NCI-H146 (cell line): Measurements from ENCODE around the gene MIPOL1.
"Not testable (repeated sequence)": the region's sequence is repeated elsewhere in the genome, so short reads cannot be mapped to it uniquely, and the experiment has no call there.

Experiments used
- DNase-seq: peaks from one replicate; lab custom pipeline; 2025; lab: John Stamatoyannopoulos, UW

The MIPOL1 gene

GRCh38 chr14:37546621-37547447 lies 349.1 kb downstream of the MIPOL1 start:
- DNase-seq: peak; percentile 68

GRCh38 chr14:37550511-37550910 lies 352.8 kb downstream of the MIPOL1 start:
- DNase-seq: no peak

GRCh38 chr14:37551119-37551518 lies 353.4 kb downstream of the MIPOL1 start:
- no peak for DNase-seq

- DNase-seq: no peak
These were observed 356.3 kb downstream of the MIPOL1 start for GRCh38 chr14:37553935-37554550.

DNA sequence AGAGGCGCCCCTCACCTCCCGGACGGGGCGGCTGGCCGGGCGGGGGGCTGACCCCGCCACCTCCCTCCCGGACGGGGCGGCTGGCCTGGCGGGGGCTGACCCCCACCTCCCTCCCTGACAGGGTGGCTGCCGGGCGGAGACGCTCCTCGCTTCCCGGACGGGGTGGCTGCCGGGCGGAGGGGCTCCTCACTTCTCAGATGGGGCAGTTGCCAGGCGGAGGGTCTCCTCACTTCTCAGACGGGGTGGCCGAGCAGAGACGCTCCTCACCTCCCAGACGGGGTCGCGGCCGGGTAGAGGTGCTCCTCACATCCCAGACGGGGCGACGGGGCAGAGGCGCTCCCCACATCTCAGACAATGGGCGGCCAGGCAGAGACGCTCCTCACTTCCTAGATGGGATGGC lies 357.9 kb downstream of the MIPOL1 start:
- not testable (repeated sequence) for DNase-seq

GRCh38 chr14:37558740-37559139 lies 361.0 kb downstream of the MIPOL1 start:
- no peak for DNase-seq

DNA sequence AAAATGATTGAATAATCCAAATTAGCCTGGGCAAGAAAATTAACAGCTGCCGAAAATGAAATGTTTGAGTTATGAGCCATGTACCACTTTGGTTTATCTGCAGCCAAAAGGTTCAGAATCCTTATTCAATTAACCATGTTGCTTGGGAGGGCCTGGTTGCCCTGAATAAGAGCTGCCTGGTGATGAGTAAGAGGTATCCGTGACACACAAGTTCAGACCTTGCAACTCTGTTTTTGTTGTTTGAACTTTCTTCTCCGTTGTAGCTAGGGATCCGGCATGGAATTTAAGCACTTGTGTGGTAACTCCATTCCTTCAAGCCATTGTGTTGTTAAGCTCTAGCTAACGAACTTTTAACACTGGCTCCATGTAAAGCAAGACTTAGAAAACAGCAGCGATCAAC lies 361.6 kb downstream of the MIPOL1 start:
- no peak for DNase-seq

GRCh38 chr14:37563189-37563588 lies 365.5 kb downstream of the MIPOL1 start:
- no peak for DNase-seq

DNA sequence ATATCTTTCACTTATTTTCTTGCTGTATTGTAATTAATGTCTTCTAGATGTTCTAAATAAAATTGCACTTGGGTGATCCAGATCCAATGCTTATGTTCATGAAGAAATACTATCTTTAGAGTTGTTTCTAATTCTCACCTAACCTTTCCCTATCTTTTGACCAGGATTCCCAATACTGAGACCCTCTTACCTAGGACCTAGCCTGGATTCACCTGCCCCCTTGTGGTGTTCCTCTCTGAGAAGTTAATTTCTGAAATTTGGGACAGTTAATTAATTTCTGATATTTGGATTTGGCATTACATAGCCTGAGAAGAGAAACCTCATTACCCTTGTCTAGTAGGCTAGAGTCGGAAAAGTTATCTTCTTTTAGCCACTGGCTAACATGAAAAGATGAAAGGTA lies 367.8 kb downstream of the MIPOL1 start:
- DNase-seq: peak; percentile 32

DNA sequence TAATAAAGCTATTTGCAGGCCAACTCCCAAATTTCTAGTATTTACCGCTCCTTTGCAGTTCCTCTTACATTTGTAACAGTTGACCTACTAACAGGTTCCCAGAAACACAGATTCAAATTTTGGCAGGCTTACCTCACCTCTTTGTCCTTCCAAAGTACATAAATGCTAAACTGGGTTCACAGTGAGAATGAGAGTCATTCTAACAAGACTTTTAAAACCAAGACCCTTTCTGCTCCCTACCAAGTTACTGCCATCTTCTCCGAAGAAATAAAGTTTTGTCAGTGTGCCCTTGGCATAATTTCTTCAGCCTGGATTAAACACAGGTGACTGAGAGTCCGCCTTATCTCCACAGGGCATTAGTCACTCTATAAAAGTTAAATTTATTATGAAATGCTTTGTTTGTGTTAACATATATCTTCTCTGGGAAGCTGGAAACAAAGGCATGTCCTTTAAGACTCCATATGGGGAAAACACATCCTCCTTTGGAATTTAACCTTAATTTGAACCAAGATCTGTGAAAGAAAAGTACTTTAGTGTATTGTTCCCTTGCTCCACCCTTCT lies 369.2 kb downstream of the MIPOL1 start:
- DNase-seq: no peak

DNA sequence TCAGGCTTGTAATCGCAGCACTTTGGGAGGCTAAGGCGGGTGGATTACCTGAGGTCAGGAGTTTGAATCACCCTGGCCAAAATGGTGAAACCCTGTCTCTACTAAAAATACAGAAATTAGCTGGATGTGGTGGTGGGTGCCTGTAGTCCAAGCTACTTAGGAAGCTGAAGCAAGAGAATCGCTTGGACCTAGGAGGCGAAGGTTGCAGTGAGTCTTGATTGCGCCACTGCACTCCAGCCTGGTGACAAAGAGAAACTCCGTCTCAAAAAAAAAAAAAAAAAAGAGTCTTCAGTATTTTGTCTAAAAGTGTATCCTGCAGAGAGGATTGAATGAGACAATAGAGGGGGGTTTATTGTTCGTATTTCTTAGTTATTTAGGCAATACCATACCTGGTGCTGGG lies 372.0 kb downstream of the MIPOL1 start:
- DNase-seq: no peak

DNA sequence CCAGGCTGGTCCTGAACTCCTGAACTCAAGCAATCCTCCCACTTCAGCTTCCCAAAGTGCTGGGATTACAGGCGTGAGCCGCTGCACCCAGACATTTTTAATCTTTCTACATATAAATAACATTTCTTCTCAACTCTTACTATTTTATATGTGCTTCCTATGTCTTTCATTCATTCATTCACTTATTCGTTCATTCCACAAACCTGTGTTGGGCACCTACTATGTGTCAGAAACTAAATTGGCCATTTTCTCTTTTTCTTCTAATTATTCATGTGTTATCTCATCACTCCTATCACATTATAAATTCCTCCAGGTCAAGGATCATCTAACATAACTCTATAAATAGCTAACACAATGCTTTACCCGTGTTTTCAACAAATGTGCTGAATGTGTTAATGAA lies 373.7 kb downstream of the MIPOL1 start:
- no peak for DNase-seq

DNA sequence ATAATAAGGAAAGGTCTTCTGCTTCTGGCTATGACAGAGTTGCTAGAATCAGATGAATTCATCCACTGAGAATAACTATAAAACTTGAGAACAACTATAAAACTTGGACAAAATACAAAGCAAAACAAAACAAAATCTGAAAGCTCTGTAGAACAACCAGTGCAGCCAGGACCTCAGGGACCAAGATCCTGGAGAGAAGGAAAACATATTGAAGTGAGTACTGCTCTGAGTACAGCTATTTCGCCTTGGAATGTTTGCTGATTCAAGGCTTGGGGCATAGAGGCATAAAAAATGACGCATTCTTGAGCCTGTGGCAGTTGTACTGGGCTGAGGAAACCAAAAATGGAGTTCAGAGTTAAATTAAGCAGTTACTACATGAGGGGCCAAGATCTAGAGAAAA lies 375.6 kb downstream of the MIPOL1 start:
- no peak for DNase-seq

- peak; percentile 46 for DNase-seq
These were observed 381.5 kb downstream of the MIPOL1 start for GRCh38 chr14:37579274-37579673.

- DNase-seq: no peak
These were observed 382.4 kb downstream of the MIPOL1 start for GRCh38 chr14:37580146-37580545.

DNA sequence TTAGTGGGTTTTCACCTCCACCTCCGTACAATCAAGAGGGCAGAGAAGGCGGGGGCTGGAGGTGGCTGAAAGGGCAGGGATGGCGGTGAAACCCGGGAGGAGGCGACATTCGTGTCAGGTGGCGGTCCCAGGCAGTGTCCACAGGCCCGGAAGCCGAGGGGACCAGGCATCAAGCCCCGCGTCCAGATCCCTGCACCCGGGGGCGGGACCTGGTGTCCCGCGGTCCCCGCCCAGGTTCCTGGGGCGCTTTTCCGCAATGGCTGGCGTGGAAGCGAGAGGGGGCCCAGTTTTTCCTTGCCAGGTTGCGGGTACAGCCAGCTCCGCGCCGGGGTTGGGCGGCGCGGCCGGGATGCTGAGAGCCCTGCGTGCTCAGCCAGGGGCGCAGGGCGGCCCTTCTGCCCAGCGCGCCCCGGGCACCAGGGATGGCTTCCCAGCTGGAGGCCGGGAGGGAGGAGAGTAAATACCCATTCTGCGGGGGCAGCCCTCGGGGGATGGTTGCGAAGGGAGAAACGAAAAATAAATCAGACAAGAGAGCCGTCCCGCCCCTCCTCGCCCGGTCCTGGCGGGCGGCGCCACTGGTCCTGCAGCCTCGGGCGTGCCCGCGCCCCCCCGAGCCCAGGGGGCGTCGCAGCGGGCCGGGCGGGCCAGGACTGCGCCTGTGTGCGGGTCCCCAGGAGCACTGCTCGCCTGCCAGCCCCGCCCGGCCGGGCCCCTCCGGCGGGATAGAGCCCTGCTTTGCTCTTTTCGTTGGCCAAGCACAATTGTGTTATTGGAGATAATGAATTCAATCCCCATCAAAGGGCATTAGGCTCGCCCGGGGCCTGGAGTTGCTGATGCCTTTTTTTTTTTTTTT lies 385.8 kb downstream of the MIPOL1 start:
- peak; percentile 93 for DNase-seq

DNA sequence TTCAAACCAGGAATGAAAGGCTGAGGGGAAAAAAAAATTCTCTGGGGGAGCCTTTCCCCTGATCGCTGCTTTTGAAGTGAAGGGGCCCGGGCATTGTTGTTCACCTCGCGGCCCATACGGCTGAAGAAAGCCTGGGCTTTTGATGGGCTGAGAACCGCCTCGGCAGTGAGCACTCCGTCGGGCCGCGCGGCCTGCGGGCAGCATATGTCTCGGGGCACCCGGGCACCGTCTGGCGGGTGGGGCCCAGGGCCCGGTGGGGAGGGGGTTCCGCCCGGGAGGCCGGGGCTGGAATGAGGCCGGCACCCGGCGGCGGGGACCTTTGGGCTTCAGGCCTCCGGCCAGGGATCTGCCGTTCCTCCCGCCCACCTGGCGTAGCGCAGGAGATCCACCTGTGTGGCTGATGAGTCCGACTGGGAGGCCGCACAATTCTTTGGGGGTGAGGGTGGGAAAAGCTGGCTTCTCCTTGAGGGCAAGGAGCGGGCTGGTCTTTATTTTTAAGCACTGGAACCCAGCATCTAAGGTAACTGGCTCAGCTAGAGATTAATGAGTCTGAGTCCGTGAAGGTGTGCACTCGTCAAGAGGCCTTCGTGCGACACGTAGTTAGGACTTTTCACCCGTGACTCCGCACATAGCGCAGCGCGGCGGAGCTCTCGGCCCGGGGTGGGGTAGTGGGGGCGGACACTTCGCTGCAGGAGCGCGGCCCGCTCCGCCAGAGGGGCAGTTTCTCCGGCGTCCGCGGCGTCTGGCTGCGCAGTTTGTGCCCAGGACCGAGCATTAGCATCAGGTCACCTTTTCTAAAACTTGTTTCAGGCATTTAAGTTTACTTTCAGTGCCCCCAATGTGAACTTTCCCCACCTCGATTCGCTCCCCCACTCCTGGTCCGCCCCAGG lies 386.7 kb downstream of the MIPOL1 start:
- peak; percentile 72 for DNase-seq

DNA sequence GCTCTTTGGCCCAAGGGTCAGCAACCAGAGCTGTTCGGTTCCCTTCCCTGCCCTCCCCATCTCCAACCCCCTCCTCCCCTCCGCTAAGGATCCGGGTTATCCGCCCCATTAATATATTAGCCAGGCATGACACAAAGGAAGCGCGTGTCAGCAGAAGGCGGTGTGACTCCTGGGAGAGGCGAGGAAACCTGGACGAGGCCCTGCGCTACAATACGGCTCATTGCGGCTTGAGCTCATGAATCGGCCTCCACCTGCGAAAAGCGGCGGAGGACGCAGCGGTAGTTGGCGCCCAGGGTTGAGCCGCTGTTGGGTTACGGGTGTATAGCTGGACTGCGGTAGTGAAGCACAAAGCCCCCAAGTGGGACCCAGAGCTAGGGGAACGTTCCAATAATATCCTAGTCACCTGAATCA lies 387.4 kb downstream of the MIPOL1 start:
- peak; percentile 84 for DNase-seq

DNA sequence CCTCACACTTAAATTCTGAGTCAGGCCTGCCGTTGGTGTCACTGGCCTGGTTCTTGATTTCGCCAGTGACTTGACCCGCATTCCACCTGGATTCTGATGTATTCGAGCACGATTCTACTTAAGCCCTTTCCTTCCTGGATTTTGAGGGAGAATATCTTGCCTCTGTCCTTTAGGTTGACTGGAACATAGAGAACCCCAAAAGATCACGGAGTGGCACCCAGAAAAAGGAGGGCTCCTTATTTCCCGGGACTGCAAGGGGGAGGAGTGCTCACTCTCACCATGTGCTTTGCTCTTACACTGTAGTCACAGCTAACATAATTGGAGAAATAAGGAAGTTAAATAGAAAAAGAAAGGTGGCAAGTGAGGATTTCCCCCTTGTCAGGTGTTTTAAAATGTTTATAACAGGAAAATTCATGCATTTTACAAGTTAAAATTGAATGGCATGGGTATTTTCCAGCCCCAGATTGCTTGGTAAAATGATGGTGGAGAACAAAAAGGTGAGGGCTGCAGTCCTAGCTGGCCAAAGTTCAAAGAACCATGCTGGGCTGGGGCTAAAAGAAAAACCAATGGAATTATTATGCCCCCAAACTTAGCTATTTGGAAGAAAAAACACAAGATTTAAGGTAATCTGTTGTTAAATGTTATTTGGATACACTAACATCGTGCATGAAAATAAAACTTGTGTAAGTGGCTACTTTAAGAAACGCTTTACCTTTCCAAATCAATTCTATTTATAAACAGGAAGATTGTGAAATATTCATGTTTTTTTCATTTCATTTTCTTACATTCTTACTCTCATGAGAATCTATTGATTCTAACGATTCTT lies 388.4 kb downstream of the MIPOL1 start:
- peak; percentile 7 for DNase-seq

GRCh38 chr14:37586797-37587130 lies 389.0 kb downstream of the MIPOL1 start:
- DNase-seq: no peak
